GM12892 (cell line): ENCODE data around the gene ACAT2.

Experiments
- POLR2AphosphoS5 ChIP-seq: IDR thresholded peaks from 2 replicates; pipeline ENCODE4 v1.6.1; 2011; ENCODE audit warnings: low read depth, low read length, control low read depth
- TAF1 ChIP-seq: IDR thresholded peaks from 2 replicates; pipeline ENCODE4 v1.6.1; 2011; ENCODE audit warnings: low read depth, mild to moderate bottlenecking, control low read depth, low read length, borderline replicate concordance

DNA sequence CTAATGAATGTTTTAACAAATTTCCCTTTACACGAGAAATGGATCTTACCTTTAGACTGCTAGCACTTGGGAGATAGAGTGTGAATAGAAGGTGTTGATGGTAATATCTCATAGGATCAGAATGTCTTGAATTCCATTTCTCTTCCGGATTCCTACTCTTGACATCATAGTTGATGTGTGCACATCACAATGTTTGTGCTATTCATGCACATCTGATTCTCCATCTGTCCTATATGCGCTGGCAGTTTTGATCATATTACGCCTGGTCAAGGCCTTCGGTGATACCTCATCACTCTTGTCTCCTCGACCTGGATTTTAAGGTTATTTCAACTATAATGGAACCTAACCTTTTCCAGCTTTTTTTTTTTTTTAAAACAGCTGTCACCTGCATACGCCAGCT is 16.8 kb upstream of the ACAT2 start:
- TF ChIP-seq TAF1 (no peak), POLR2AphosphoS5 (no peak)
